ENCODE data around the gene SYTL1.
A peak's percentile ranks its signal among the peaks of the same experiment; 100 is the strongest.

Gene SYTL1

GRCh38 chr1:27391511-27392095 lies 49.8 kb downstream of the SYTL1 start:
- DNase-seq (ENCODE audit: low read depth, low spot score): no peak

GRCh38 chr1:27392096-27392777 lies 50.4 kb downstream of the SYTL1 start, which contains the start of gene GPR3:
TSS of gene GPR3 (plus strand) at chr1:27392622. CDS start at chr1:27393799, 1,177 bp downstream.
- H3K27me3 ChIP-seq (ENCODE audit: control insufficient read depth, insufficient read depth, low read length): no peaks in the 10 kb centered on the region
- H3K36me3 ChIP-seq (ENCODE audit: control insufficient read depth, insufficient read depth, low read length): 0 out of 2 replicates have a peak, but pooled peaks cover 3% of the 10 kb centered on the region
- H3K27ac ChIP-seq (ENCODE audit: low read length): no peak within 1 kb of the TSS
- WGBS (ENCODE audit: insufficient coverage, insufficient read length): no CpG with 5 or more reads among the region's 69 CpGs
- no peaks in the 10 kb centered on the region for H3K9me3 ChIP-seq (ENCODE audit: control insufficient read depth, insufficient read depth, low read length)
- peak within 1 kb of the TSS; percentile 88 for H3K4me3 ChIP-seq (ENCODE audit: low read length)
- peaks cover 5% of the 10 kb centered on the region for H3K4me1 ChIP-seq (ENCODE audit: control insufficient read depth, insufficient read depth, low read length)
- DNase-seq (ENCODE audit: low read depth, low spot score): no peak

More at GRCh38 chr1:27391511-27392095, 49.8 kb downstream of the SYTL1 start:
- 0 out of 2 replicates have a peak, but pooled peaks cover 3% of the 10 kb centered on the region for H3K36me3 ChIP-seq (ENCODE audit: control insufficient read depth, insufficient read depth, low read length)
- no peaks in the 10 kb centered on the region for H3K9me3 ChIP-seq (ENCODE audit: control insufficient read depth, insufficient read depth, low read length)
- peak overlapping the region; percentile 16; the same call in 1 of the 2 replicates for H3K4me3 ChIP-seq (ENCODE audit: low read length)
- no CpG with 5 or more reads among the region's 13 CpGs for WGBS (ENCODE audit: insufficient coverage, insufficient read length)
- no peak overlapping the region for H3K27ac ChIP-seq (ENCODE audit: low read length)
- H3K4me1 ChIP-seq (ENCODE audit: control insufficient read depth, insufficient read depth, low read length): peaks cover 5% of the 10 kb centered on the region
- H3K27me3 ChIP-seq (ENCODE audit: control insufficient read depth, insufficient read depth, low read length): no peaks in the 10 kb centered on the region

GRCh38 chr1:27392778-27393635 lies 51.2 kb downstream of the SYTL1 start:
- Histone ChIP-seq H3K36me3 (ENCODE audit: control insufficient read depth, insufficient read depth, low read length) (0 out of 2 replicates have a peak, but pooled peaks cover 3% of the 10 kb centered on the region), H3K27me3 (ENCODE audit: control insufficient read depth, insufficient read depth, low read length) (no peaks in the 10 kb centered on the region), H3K4me1 (ENCODE audit: control insufficient read depth, insufficient read depth, low read length) (peaks cover 5% of the 10 kb centered on the region), H3K4me3 (ENCODE audit: low read length) (peak overlapping the region; percentile 88), H3K9me3 (ENCODE audit: control insufficient read depth, insufficient read depth, low read length) (no peaks in the 10 kb centered on the region), H3K27ac (ENCODE audit: low read length) (no peak overlapping the region)
- no peak for DNase-seq (ENCODE audit: low read depth, low spot score)
- no CpG with 5 or more reads among the region's 30 CpGs for WGBS (ENCODE audit: insufficient coverage, insufficient read length)

GRCh38 chr1:27393641-27394281 lies 51.9 kb downstream of the SYTL1 start:
- no peak for DNase-seq (ENCODE audit: low read depth, low spot score)
- Histone ChIP-seq H3K36me3 (ENCODE audit: control insufficient read depth, insufficient read depth, low read length) (0 out of 2 replicates have a peak, but pooled peaks cover 3% of the 10 kb centered on the region), H3K4me3 (ENCODE audit: low read length) (no peak overlapping the region), H3K27ac (ENCODE audit: low read length) (no peak overlapping the region), H3K4me1 (ENCODE audit: control insufficient read depth, insufficient read depth, low read length) (peaks cover 5% of the 10 kb centered on the region), H3K9me3 (ENCODE audit: control insufficient read depth, insufficient read depth, low read length) (no peaks in the 10 kb centered on the region), H3K27me3 (ENCODE audit: control insufficient read depth, insufficient read depth, low read length) (no peaks in the 10 kb centered on the region)
- no CpG with 5 or more reads among the region's 18 CpGs for WGBS (ENCODE audit: insufficient coverage, insufficient read length)

GRCh38 chr1:27394282-27394658 lies 52.4 kb downstream of the SYTL1 start:
- no peak for DNase-seq (ENCODE audit: low read depth, low spot score)
- Histone ChIP-seq H3K27me3 (ENCODE audit: control insufficient read depth, insufficient read depth, low read length) (no peaks in the 10 kb centered on the region), H3K27ac (ENCODE audit: low read length) (no peak overlapping the region), H3K36me3 (ENCODE audit: control insufficient read depth, insufficient read depth, low read length) (0 out of 2 replicates have a peak, but pooled peaks cover 3% of the 10 kb centered on the region), H3K4me1 (ENCODE audit: control insufficient read depth, insufficient read depth, low read length) (peaks cover 5% of the 10 kb centered on the region), H3K4me3 (ENCODE audit: low read length) (no peak overlapping the region), H3K9me3 (ENCODE audit: control insufficient read depth, insufficient read depth, low read length) (no peaks in the 10 kb centered on the region)
- no CpG with 5 or more reads among the region's 9 CpGs for WGBS (ENCODE audit: insufficient coverage, insufficient read length)

- no peaks in the 10 kb centered on the region for H3K27me3 ChIP-seq (ENCODE audit: control insufficient read depth, insufficient read depth, low read length)
- H3K4me3 ChIP-seq (ENCODE audit: low read length): no peak overlapping the region
- no CpG with 5 or more reads among the region's 1 CpG for WGBS (ENCODE audit: insufficient coverage, insufficient read length)
- peaks cover 5% of the 10 kb centered on the region for H3K4me1 ChIP-seq (ENCODE audit: control insufficient read depth, insufficient read depth, low read length)
- DNase-seq (ENCODE audit: low read depth, low spot score): no peak
- no peak overlapping the region for H3K27ac ChIP-seq (ENCODE audit: low read length)
- no peaks in the 10 kb centered on the region for H3K9me3 ChIP-seq (ENCODE audit: control insufficient read depth, insufficient read depth, low read length)
- 0 out of 2 replicates have a peak, but pooled peaks cover 3% of the 10 kb centered on the region for H3K36me3 ChIP-seq (ENCODE audit: control insufficient read depth, insufficient read depth, low read length)
These were observed 53.1 kb downstream of the SYTL1 start for GRCh38 chr1:27394925-27395324.

GRCh38 chr1:27395441-27396195 lies 53.8 kb downstream of the SYTL1 start:
- H3K4me1 ChIP-seq (ENCODE audit: control insufficient read depth, insufficient read depth, low read length): peaks cover 5% of the 10 kb centered on the region
- no peak overlapping the region for H3K27ac ChIP-seq (ENCODE audit: low read length)
- 0 out of 2 replicates have a peak, but pooled peaks cover 3% of the 10 kb centered on the region for H3K36me3 ChIP-seq (ENCODE audit: control insufficient read depth, insufficient read depth, low read length)
- no CpG with 5 or more reads among the region's 10 CpGs for WGBS (ENCODE audit: insufficient coverage, insufficient read length)
- no peaks in the 10 kb centered on the region for H3K9me3 ChIP-seq (ENCODE audit: control insufficient read depth, insufficient read depth, low read length)
- H3K4me3 ChIP-seq (ENCODE audit: low read length): no peak overlapping the region
- no peaks in the 10 kb centered on the region for H3K27me3 ChIP-seq (ENCODE audit: control insufficient read depth, insufficient read depth, low read length)
- DNase-seq (ENCODE audit: low read depth, low spot score): no peak

- DNase-seq (ENCODE audit: low read depth, low spot score): no peak
- peaks cover under 1% of the 10 kb centered on the region for H3K4me1 ChIP-seq (ENCODE audit: control insufficient read depth, insufficient read depth, low read length)
- WGBS (ENCODE audit: insufficient coverage, insufficient read length): no CpG with 5 or more reads among the region's 3 CpGs
These were observed 55.3 kb downstream of the SYTL1 start for GRCh38 chr1:27397110-27397509.

GRCh38 chr1:27397749-27398148 lies 55.9 kb downstream of the SYTL1 start:
- Histone ChIP-seq H3K27ac (ENCODE audit: low read length) (no peak overlapping the region), H3K27me3 (ENCODE audit: control insufficient read depth, insufficient read depth, low read length) (no peaks in the 10 kb centered on the region), H3K4me1 (ENCODE audit: control insufficient read depth, insufficient read depth, low read length) (peaks cover 4% of the 10 kb centered on the region), H3K4me3 (ENCODE audit: low read length) (no peak overlapping the region), H3K9me3 (ENCODE audit: control insufficient read depth, insufficient read depth, low read length) (no peaks in the 10 kb centered on the region), H3K36me3 (ENCODE audit: control insufficient read depth, insufficient read depth, low read length) (0 out of 2 replicates have a peak, but pooled peaks cover 3% of the 10 kb centered on the region)
- WGBS (ENCODE audit: insufficient coverage, insufficient read length): no CpG with 5 or more reads among the region's 7 CpGs
- no peak for DNase-seq (ENCODE audit: low read depth, low spot score)

More at GRCh38 chr1:27397110-27397509, 55.3 kb downstream of the SYTL1 start:
- Histone ChIP-seq H3K36me3 (ENCODE audit: control insufficient read depth, insufficient read depth, low read length) (0 out of 2 replicates have a peak, but pooled peaks cover 3% of the 10 kb centered on the region), H3K27ac (ENCODE audit: low read length) (no peak overlapping the region), H3K9me3 (ENCODE audit: control insufficient read depth, insufficient read depth, low read length) (no peaks in the 10 kb centered on the region), H3K27me3 (ENCODE audit: control insufficient read depth, insufficient read depth, low read length) (no peaks in the 10 kb centered on the region), H3K4me3 (ENCODE audit: low read length) (no peak overlapping the region)

Measured in iPS DF 6.9 (cell line).